ENCODE measurements around the gene LIPM.

- TF ChIP-seq CTCF (IDR thresholded peaks at IDR 0.05) (no peak), POLR2A (IDR thresholded peaks at IDR 0.05) (no peak), EP300 (IDR thresholded peaks at IDR 0.05) (no peak)
Observed at GRCh38 chr10:88802523-88803285, at the start of gene LIPM.
